NCI-H1092 treated with DMSO at 0.1 percent for 48 hours (cell line): ENCODE results near the gene RARG.

Experiments used
- DNase-seq: peaks from one replicate; lab custom pipeline; 2025; lab: John Stamatoyannopoulos, UW

The RARG gene

GRCh38 chr12:53244337-53244736 is 12.3 kb upstream of the RARG start:
- no peak for DNase-seq

DNA sequence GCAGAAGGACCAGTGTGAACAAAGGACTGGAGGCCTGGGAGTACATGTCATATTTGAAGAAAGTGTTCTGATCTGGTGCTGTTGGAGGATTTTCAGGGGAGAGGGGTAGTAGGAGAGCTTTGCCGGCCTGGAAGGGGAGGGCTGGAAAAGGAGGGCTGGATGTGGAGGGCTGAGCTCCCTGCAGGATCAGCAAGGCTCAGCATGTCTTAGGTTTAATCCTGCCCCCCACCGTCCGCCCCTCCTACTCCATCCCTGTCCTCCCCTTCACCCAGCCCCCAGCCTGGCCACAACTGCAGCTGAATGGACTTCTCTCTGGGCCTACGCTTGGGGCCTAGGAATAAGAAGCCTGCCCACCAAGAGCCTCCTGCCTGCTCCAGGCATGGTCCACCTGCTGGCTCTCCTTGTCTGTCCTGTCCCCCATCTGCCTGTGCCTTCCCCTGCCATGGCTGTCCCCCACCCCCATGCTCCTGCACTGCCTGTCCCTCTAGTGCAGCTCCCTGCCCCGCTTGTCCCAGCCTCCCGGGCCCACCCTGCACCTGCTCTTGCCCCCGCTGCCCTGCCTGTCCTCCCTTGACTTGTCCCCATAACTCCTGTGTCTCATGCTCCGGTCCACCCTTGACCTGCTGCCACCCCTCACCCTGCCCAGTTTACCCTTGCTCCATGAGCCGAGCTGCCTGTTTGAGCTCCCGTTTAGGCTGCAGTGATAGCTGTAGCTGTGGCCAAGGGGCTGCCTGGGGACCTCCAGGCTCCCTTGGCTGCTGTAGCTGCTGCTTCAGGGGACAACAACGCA is 9.8 kb upstream of the RARG start:
- DNase-seq = no peak

GRCh38 chr12:53239643-53240258 is 7.7 kb upstream of the RARG start:
- DNase-seq = no peak

GRCh38 chr12:53236443-53237111 is 4.6 kb upstream of the RARG start:
- DNase-seq = no peak

DNA sequence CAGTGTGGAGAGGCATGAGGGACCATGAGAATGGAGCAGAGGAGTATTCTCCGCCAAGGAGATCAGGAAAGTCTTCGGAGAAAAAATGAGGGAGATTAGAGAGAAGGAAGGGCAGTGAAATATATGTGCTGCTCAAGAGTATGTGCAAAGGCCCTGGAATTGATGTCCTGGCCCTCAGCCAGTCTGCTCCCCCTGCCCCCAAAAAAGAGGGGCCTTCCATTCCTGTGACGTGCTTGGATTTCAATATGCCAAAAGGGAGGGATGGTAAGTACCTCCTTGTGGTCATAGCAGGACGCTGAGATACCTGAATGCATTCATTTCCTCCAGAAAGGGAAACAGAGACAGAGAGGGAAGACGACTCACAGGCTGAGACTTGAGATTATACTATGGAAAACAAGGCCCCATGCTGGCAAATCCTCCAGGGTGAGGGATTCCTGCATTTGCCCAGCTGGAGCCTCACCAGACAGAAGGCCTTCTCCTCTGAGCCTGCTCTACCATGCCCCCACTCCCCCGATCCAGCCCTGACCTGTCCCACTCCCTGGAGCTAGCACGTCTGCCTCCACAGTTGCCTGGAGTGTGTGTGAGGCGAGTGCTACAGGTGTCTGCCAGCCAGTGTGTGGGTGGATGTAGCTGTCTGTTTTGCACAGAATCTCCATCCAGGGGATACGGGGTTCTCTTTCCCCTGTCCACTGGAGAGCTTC is 3.9 kb upstream of the RARG start:
- DNase-seq = no peak

- DNase-seq = no peak
Observed at GRCh38 chr12:53235164-53235563, 3.2 kb upstream of the RARG start.

DNA sequence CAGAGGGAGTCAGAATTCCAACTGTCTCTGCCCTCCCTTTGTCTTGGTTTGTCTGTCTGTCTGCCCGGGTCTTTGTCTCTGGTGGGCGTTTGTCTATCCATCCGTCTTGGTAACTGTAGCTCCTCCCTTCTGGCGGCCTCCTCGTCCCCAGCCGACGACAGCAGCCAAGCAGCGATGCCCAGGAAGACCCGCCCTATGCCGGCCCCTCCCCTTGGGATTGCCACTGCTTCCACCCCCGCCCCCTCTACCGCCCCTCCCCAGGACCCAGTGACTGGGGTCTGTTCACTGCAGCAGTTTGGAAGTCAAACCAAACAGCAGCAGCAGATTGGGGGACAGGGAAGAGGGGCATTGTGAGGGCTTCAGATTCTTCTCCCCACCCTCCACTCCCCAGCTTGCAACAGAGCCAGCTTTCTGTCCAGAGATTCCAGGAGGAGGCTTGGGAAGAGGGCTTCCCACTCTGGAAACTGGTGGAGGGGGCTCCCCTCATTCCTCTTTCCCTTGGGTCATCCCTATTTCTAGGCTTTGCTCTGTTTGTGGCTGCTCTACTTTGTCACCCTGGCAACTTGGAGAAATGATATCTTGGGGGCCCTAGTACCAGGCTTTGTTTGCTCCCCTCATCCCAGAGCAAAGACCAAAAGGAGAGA is 2.4 kb upstream of the RARG start:
- DNase-seq = no peak

GRCh38 chr12:53233671-53234121 is 1.7 kb upstream of the RARG start:
- DNase-seq = no peak

- no peak for DNase-seq
Observed at GRCh38 chr12:53232646-53233461, 845 bp upstream of the RARG start.

DNA sequence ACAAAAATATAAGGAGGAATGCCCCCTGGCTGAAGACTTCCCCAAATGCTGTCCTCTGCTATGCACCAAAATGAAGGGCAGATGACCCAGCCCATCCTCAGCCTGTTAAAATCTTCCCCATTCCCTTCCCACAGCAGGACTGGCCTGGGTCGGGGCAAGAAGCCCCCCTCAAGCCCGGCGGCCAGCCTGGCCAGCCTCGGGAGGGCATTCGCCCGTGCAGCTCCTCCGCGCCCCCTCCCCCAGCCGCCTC is 413 bp downstream of the RARG start:
- no peak for DNase-seq

- DNase-seq = no peak
Observed at GRCh38 chr12:53230108-53230845, 1.7 kb downstream of the RARG start.

DNA sequence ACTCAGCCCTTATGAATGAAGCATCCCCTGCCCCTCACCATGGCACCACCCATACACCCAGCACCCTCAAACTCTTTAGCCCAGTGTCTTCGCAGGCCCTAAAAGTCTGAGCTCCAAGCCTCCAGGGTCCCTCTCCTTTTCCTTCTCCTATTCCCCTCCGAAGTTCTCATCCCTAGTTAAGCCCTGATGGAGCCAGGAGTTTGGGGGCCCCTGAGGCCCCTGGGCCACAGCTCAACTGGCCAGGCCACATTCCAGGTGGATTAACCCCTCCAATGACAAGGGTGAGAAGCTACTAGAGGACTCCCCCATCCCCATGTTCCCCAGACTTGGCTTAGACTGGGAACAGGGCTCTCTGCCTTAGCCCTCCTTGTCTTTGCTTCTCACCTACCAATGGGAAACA is 2.6 kb downstream of the RARG start:
- DNase-seq = no peak

- no peak for DNase-seq
Observed at GRCh38 chr12:53227836-53228235, 4.2 kb downstream of the RARG start.

GRCh38 chr12:53227341-53227740 is 4.7 kb downstream of the RARG start:
- DNase-seq = no peak

DNA sequence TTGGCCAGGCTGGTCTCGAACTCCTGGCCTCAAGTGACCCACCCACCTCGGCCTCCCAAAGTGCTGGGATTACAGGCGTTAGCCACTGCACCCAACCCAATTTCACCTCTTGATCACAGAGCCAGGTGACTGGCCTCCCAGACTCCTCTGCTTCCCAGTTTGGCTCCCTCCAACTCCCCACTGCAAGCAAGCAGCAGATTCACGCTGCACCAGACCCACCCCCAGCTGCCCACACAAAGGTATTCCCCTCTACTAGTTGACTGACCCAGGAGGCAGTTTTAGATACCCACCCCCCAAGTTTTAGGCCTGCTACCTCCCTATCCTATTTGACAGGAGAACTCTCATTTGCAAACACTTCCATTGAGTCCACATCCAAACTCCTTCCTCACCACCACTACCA is 5.2 kb downstream of the RARG start:
- no peak for DNase-seq

- DNase-seq = no peak
Observed at GRCh38 chr12:53225635-53226424, 6.2 kb downstream of the RARG start.

DNA sequence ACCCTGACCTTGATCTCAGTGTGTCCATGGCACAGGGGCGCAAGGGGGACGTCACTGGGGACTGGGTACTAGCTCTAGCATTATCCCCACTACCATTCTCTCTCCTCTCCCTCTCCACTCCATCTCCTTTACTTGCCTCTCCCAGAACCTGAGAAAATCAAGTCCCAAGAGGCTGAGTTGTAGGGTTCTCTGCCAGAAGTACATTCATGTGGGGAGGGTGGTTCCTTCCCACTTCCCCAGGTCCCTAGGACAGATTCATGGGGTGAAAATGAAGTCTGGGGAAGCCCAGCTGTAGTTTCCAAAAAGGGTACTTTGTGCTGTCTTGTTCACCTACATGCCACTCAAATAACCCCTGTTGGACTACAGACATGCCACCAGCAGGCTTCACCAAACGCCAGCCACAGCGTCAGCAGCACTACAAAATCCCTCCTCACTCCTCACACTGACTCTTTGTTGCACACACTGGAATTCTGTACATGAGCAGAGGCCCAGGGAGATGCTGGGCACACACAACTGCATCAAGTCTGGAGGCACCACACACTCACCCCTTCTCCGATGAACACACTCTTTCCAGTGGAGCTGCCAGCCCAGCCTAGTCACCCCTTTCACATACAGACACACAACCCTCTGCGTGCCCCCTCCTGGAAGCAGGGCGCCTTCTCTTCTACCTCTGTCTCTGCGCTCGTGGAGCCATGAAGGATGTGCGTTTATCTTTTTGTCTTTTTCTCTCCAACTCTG is 6.9 kb downstream of the RARG start:
- no peak for DNase-seq

GRCh38 chr12:53224061-53224896 is 7.7 kb downstream of the RARG start:
- no peak for DNase-seq
